ENCODE results near the gene KCNQ2. TPM values are rescaled to one million over a fixed set of nuclear protein-coding genes. Genes with fewer than 3 reads are reported as not detected.

Gene KCNQ2
- total and polyA plus RNA-seq, 5 donors: under 0.01 to 2.3 (median 1.1) TPM; not detected in 2

DNA sequence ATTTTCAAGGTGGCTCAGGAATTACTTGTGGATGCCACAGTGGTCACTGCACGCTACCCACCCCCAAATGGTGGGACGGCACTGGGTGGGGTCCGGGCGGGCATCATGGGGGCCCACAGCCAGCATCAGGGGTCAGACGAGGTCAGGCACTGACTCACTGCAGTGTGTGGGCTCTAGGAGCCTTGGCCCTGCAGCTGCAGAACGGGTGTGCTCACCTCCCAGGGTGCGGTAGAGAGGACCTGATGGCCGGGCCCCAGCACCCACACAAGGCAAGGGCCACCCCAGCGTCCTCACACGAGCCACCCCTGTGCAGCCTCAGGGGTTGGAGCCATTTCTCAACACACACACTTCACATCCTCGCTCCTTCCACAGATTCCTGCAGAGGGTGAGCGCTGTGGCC is 34.3 kb downstream of the KCNQ2 start:
- no peak for DNase-seq
- H3K27ac ChIP-seq (ENCODE audit: low read length): no peak overlapping the region
- no peaks in the 10 kb centered on the region for H3K4me1 ChIP-seq (ENCODE audit: control insufficient read depth, insufficient read depth, low read length)
- H3K9me3 ChIP-seq (ENCODE audit: control insufficient read depth, low read length): no peaks in the 10 kb centered on the region
- H3K4me3 ChIP-seq (ENCODE audit: low read length): no peak overlapping the region
- WGBS: 83% methylated on average over 12 of the region's 12 CpGs
- intact Hi-C loops (cut with DNase I): no loop called here
- no peaks in the 10 kb centered on the region for H3K27me3 ChIP-seq (ENCODE audit: control insufficient read depth, insufficient read depth)
- ATAC-seq: no peak

DNA sequence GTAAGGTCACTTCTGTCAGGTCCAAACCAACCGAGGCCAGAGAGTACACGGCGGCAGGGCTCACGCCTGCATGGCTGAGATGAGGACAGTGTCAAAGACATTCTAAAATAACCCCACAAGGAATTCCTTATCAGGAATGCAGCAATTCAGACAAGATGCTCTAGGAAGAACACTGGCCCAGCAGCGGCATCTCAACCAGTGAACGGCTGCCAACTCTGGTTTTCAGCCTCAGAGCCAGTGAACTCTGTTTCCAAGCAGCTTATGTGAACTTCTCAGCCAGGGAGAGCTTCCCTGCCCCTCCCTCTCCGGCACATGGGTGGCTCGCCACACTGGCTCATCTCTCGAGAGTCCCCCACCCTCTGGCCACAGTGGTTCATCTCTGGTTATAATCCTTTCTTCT is 36.9 kb downstream of the KCNQ2 start:
- intact Hi-C loops (cut with DNase I): no loop called here
- 26% methylated on average over 9 of the region's 9 CpGs for WGBS
- DNase-seq (no peak), ATAC-seq (no peak)
- no peaks in the 10 kb centered on the region for H3K4me1 ChIP-seq (ENCODE audit: control insufficient read depth, insufficient read depth, low read length)
- H3K4me3 ChIP-seq (ENCODE audit: low read length): no peak overlapping the region
- no peaks in the 10 kb centered on the region for H3K27me3 ChIP-seq (ENCODE audit: control insufficient read depth, insufficient read depth)
- no peak overlapping the region for H3K27ac ChIP-seq (ENCODE audit: low read length)
- H3K9me3 ChIP-seq (ENCODE audit: control insufficient read depth, low read length): no peaks in the 10 kb centered on the region

- H3K4me3 ChIP-seq (ENCODE audit: low read length): no peak overlapping the region
- peak in 1 of 2 donors; percentile 48 for ATAC-seq
- no peak overlapping the region for H3K27ac ChIP-seq (ENCODE audit: low read length)
- no peaks in the 10 kb centered on the region for H3K4me1 ChIP-seq (ENCODE audit: control insufficient read depth, insufficient read depth, low read length)
- 41% methylated on average over 33 of the region's 33 CpGs for WGBS
- H3K27me3 ChIP-seq (ENCODE audit: control insufficient read depth, insufficient read depth): no peaks in the 10 kb centered on the region
- no peaks in the 10 kb centered on the region for H3K9me3 ChIP-seq (ENCODE audit: control insufficient read depth, low read length)
- DNase-seq: peak in 2 of 3 donors; percentile 56 to 79
- intact Hi-C loops (cut with DNase I): no loop called here
These were observed 37.7 kb downstream of the KCNQ2 start for GRCh38 chr20:63434599-63435378.

GRCh38 chr20:63433756-63434531 is 38.5 kb downstream of the KCNQ2 start:
- no peaks in the 10 kb centered on the region for H3K4me1 ChIP-seq (ENCODE audit: control insufficient read depth, insufficient read depth, low read length)
- peak in 1 of 2 donors; percentile 39 for ATAC-seq
- 89% methylated on average over 39 of the region's 39 CpGs for WGBS
- intact Hi-C loops (cut with DNase I): no loop called here
- DNase-seq: no peak
- H3K27ac ChIP-seq (ENCODE audit: low read length): no peak overlapping the region
- H3K27me3 ChIP-seq (ENCODE audit: control insufficient read depth, insufficient read depth): no peaks in the 10 kb centered on the region
- no peaks in the 10 kb centered on the region for H3K9me3 ChIP-seq (ENCODE audit: control insufficient read depth, low read length)
- H3K4me3 ChIP-seq (ENCODE audit: low read length): no peak overlapping the region

GRCh38 chr20:63433351-63433750 is 39.1 kb downstream of the KCNQ2 start:
- no peak overlapping the region for H3K4me3 ChIP-seq (ENCODE audit: low read length)
- DNase-seq: no peak
- H3K27me3 ChIP-seq (ENCODE audit: control insufficient read depth, insufficient read depth): no peaks in the 10 kb centered on the region
- H3K27ac ChIP-seq (ENCODE audit: low read length): no peak overlapping the region
- intact Hi-C loops (cut with DNase I): no loop called here
- ATAC-seq: no peak
- no peaks in the 10 kb centered on the region for H3K9me3 ChIP-seq (ENCODE audit: control insufficient read depth, low read length)
- WGBS: 85% methylated on average over 18 of the region's 18 CpGs
- no peaks in the 10 kb centered on the region for H3K4me1 ChIP-seq (ENCODE audit: control insufficient read depth, insufficient read depth, low read length)

GRCh38 chr20:63432577-63433325 is 39.7 kb downstream of the KCNQ2 start:
- 91% methylated on average over 16 of the region's 16 CpGs for WGBS
- Histone ChIP-seq H3K4me3 (ENCODE audit: low read length) (no peak overlapping the region), H3K27ac (ENCODE audit: low read length) (no peak overlapping the region), H3K9me3 (ENCODE audit: control insufficient read depth, low read length) (no peaks in the 10 kb centered on the region), H3K4me1 (ENCODE audit: control insufficient read depth, insufficient read depth, low read length) (no peaks in the 10 kb centered on the region), H3K27me3 (ENCODE audit: control insufficient read depth, insufficient read depth) (no peaks in the 10 kb centered on the region)
- no peak for DNase-seq
- no peak for ATAC-seq
- intact Hi-C loops (cut with DNase I): no loop called here

GRCh38 chr20:63431944-63432343 is 40.5 kb downstream of the KCNQ2 start:
- 8% methylated on average over 1 of the region's 1 CpG for WGBS
- no peaks in the 10 kb centered on the region for H3K27me3 ChIP-seq (ENCODE audit: control insufficient read depth, insufficient read depth)

DNA sequence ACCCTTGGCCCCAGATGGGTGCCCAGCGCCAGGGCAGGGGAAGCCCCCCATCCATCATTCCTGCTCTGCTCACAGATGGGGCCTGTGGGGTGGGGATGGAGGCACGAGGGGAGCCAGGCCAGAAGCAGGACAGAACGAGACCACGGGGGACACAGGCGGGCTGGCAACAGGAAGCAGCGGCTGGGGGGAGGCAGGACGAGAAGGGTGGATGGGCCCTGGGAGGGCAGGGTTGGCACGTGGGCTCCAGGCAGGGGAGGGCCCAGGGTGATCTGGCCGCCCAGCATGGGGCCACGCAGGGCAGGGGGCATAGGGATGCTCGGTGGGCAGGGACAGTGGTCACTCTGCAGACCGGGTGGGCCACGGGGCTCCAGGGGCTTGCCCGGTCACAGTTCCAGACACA is 41.6 kb downstream of the KCNQ2 start:
- Histone ChIP-seq H3K4me3 (ENCODE audit: low read length) (no peak overlapping the region), H3K4me1 (ENCODE audit: control insufficient read depth, insufficient read depth, low read length) (no peaks in the 10 kb centered on the region), H3K27ac (ENCODE audit: low read length) (no peak overlapping the region), H3K27me3 (ENCODE audit: control insufficient read depth, insufficient read depth) (no peaks in the 10 kb centered on the region), H3K9me3 (ENCODE audit: control insufficient read depth, low read length) (no peaks in the 10 kb centered on the region)
- intact Hi-C loops (cut with DNase I): no loop called here
- no peak for ATAC-seq
- WGBS: 82% methylated on average over 14 of the region's 14 CpGs
- DNase-seq: no peak

More at GRCh38 chr20:63431944-63432343, 40.5 kb downstream of the KCNQ2 start:
- DNase-seq: no peak
- ATAC-seq: no peak
- intact Hi-C loops (cut with DNase I): no loop called here
- H3K9me3 ChIP-seq (ENCODE audit: control insufficient read depth, low read length): no peaks in the 10 kb centered on the region
- H3K4me3 ChIP-seq (ENCODE audit: low read length): no peak overlapping the region
- no peaks in the 10 kb centered on the region for H3K4me1 ChIP-seq (ENCODE audit: control insufficient read depth, insufficient read depth, low read length)
- no peak overlapping the region for H3K27ac ChIP-seq (ENCODE audit: low read length)

- Histone ChIP-seq H3K4me1 (ENCODE audit: control insufficient read depth, insufficient read depth, low read length) (no peaks in the 10 kb centered on the region), H3K9me3 (ENCODE audit: control insufficient read depth, low read length) (no peaks in the 10 kb centered on the region), H3K27ac (ENCODE audit: low read length) (no peak overlapping the region), H3K27me3 (ENCODE audit: control insufficient read depth, insufficient read depth) (no peaks in the 10 kb centered on the region), H3K4me3 (ENCODE audit: low read length) (no peak overlapping the region)
- DNase-seq: no peak
- ATAC-seq: no peak
- WGBS: 91% methylated on average over 15 of the region's 15 CpGs
- intact Hi-C loops (cut with DNase I): no loop called here
These were observed 42.5 kb downstream of the KCNQ2 start for GRCh38 chr20:63429992-63430391.

- intact Hi-C loops (cut with DNase I): no loop called here
- H3K27me3 ChIP-seq (ENCODE audit: control insufficient read depth, insufficient read depth): no peaks in the 10 kb centered on the region
- H3K9me3 ChIP-seq (ENCODE audit: control insufficient read depth, low read length): no peaks in the 10 kb centered on the region
- H3K4me1 ChIP-seq (ENCODE audit: control insufficient read depth, insufficient read depth, low read length): no peaks in the 10 kb centered on the region
- ATAC-seq: no peak
- 81% methylated on average over 20 of the region's 20 CpGs for WGBS
- DNase-seq: no peak
- H3K4me3 ChIP-seq (ENCODE audit: low read length): no peak overlapping the region
- H3K27ac ChIP-seq (ENCODE audit: low read length): no peak overlapping the region
These were observed 43.4 kb downstream of the KCNQ2 start for GRCh38 chr20:63428906-63429575.
